GM12872 (cell line): ENCODE results near the gene NAP1L1.

Experiments
- TF ChIP-seq, protein P1 (sequence below): IDR thresholded peaks from 3 replicates; pipeline ENCODE4 v1.5.1; 2011; ENCODE audit warnings: low read depth, mild to moderate bottlenecking, low read length, moderate library complexity; ENCODE audit not compliant: insufficient read depth

The NAP1L1 gene

DNA sequence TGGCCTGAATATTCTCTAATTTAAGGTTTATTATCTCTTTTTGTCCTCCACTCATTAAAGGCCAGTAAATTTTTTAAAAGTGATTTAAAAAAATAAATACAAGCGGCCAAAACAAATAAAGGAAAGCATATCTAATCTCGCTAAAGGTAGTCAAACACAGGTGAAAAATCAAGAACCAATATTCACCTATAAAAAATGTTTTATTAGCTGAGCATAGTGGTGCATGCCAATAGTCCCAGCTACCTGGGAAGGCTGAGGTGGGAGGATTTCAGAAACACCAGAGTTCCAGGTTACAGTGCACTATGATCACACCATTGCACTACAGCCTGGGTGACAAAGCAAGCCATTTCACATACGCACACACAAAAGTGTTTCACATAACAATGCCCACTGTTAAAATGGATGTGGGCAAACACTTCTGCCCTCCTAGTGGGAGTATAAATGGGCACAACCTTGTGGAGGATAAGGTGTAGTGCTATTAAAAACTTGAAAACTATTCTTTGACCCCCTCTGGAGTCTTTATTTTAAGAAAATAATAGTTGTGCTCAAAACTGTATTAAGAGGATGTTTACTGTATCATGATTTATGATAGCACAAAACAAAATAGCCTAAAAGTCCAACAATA is 32.7 kb upstream of the NAP1L1 start:
- TF ChIP-seq, protein P1, sequence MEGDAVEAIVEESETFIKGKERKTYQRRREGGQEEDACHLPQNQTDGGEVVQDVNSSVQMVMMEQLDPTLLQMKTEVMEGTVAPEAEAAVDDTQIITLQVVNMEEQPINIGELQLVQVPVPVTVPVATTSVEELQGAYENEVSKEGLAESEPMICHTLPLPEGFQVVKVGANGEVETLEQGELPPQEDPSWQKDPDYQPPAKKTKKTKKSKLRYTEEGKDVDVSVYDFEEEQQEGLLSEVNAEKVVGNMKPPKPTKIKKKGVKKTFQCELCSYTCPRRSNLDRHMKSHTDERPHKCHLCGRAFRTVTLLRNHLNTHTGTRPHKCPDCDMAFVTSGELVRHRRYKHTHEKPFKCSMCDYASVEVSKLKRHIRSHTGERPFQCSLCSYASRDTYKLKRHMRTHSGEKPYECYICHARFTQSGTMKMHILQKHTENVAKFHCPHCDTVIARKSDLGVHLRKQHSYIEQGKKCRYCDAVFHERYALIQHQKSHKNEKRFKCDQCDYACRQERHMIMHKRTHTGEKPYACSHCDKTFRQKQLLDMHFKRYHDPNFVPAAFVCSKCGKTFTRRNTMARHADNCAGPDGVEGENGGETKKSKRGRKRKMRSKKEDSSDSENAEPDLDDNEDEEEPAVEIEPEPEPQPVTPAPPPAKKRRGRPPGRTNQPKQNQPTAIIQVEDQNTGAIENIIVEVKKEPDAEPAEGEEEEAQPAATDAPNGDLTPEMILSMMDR = no peak

DNA sequence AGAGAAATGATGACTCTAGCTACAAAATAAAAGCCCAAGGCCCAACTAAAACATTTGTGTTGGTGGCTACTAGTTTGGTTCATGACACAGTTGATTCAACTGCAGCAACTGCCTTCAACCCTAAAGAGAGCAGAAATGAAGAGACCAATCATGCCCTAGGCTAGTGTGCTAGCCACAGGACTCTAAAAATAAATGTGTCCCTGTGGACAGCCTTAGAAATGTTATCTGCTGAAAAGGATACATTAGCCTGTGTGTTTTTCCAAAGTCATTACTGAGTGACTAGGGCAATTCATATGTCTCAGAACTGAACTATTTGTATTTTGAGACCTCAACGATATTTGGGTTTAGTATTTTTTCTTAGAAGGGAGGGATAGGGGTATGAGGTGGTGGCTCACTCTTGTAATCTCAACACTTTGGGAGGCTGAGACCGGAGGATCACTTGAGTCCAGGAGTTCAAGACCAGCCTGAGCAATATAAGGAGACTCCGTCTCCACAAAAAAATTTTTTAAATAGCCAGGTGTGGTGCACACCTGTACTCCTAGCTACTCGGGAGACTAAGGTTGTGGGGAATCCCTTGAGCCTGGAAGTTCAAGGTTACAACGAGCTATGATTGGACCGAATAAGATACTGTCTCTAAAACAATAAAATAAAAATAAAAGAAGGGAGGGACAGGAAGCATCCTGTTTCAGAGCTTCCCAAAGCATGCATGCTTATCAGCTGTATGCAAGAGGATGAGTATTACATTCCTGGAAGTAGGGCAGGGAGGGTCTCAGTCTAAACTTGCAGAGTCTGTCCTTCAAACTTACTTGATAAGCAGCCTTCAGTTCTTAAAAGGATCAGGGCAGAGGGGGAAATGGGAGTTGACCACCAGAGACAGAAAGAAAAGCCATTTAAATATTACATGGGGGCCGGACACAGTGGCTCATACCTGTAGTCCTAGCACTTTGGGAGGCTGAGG is 29.6 kb upstream of the NAP1L1 start:
- TF ChIP-seq, protein P1 = no peak

DNA sequence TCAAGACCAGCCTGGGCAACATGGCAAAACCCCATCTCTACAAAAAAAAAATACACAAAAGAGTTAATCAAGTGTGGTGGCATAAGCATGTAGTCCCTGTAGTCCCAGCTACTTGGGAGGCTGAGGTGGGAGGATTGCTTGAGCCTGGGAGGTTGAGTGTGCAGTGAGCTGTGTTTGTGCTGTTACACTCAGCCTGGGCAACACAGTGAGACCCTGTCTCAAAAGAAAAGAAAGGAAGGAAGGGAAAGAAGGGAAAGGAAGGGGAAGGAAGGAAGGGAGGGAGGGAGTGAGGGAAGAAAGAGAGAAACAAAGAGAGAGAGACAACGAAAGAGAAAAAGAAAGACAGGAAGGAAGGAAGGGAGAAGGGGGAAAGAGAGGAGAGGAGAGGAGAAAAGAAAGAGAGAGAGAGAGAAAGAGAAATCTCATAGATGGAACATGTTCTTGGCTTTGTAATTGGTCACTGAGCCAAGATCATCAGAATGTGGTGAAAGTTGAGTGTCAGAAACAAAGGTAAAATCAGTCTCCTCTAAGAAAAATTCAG is 26.8 kb upstream of the NAP1L1 start:
- TF ChIP-seq, protein P1 = no peak

DNA sequence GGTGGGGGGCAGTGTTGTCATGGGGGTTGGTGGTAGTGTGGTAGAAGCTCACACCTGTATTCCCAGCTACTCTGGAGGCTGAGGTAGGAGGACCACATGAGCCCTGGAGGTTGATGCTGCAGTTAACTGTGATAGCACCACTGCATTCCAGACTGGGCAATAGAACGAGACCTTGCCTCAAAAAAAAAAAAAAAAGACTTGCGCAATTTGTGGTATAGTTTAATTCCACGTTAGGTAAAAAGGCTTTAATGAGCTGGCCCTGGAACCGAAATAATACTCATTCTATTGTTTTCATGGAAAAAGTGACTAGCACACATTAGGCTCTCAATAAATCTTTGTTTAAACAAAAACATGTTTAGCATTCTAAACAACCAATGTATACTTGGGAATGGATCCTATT is 25.4 kb upstream of the NAP1L1 start:
- TF ChIP-seq, protein P1 = no peak

DNA sequence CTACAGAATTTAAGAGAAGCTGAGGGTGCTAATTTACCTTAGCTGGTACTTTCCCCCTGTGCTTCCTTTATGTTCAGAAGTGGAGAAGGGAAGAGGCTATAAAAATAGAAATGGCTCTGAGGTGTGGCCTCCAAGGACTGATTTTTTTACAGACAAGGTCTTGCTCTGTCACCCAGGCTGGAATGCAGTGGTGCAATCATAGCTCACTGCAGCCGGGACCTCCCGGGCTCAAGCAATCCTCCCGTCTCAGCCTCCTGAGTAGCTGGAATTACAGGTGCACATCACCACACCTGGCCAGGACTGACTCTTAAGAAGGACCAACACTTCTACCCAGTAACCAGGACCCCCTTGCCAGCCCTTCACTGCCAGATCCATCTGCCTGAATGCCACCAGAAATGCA is 23.9 kb upstream of the NAP1L1 start:
- TF ChIP-seq, protein P1 = no peak

DNA sequence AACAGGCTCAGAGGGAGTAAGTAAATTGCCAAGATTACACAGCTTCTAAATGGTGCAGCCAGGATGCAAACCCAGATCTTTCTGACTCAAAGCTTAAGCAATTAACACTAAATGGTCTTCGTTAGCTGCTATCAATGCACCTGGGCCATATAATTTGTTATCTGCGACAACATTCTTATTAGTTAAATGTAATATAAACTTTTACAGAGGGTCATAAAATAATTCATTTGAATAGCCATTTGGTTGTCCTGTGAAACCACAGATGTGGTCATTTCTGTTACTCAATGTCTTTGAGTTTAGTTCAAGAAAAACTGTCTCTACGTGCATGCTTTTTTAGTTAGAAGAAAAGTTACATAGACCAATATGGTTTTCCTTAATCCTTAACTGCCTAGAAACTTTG is 22.1 kb upstream of the NAP1L1 start:
- TF ChIP-seq, protein P1 = no peak

DNA sequence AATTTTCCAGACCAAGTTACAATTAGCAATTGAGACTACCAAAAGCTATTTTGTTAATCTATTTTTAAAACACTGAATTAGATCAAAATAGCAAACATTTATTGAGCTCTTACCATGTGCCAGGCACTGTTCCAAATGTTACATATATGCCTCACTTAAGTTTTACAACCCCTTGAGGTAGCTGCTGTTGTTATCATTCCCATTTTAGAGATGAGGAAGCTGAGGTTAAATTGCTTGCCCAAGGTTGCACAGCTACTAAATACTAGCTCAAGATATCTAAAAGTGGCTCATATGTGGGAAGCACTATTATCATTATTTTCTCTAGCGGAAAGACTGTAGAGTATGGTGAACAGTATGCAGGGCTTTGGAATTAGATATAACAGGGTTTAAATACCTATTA is 19.5 kb upstream of the NAP1L1 start:
- TF ChIP-seq, protein P1 = no peak
